GM19023 (cell line): ENCODE results near the gene ACTL8.

ENCODE experiments used
- ATAC-seq: cut with Tn5 transposase; IDR thresholded peaks from one replicate; pipeline ENCODE4 v1.9.1; 2021; ENCODE audit warnings: mild to moderate bottlenecking, moderate library complexity; ENCODE audit not compliant: unreplicated experiment

The ACTL8 gene

GRCh38 chr1:17799642-17800041 is 44.5 kb downstream of the ACTL8 start:
- no peak for ATAC-seq

- ATAC-seq = no peak
Measured at GRCh38 chr1:17802164-17802563, 47.0 kb downstream of the ACTL8 start.

- no peak for ATAC-seq
Measured at GRCh38 chr1:17802945-17803344, 47.8 kb downstream of the ACTL8 start.

- ATAC-seq = no peak
Measured at GRCh38 chr1:17805869-17806684, 50.9 kb downstream of the ACTL8 start.

GRCh38 chr1:17808816-17809215 is 53.7 kb downstream of the ACTL8 start:
- no peak for ATAC-seq

- ATAC-seq = no peak
Measured at GRCh38 chr1:17810668-17811067, 55.5 kb downstream of the ACTL8 start.

- ATAC-seq = no peak
Measured at GRCh38 chr1:17816511-17816910, 61.4 kb downstream of the ACTL8 start.

GRCh38 chr1:17819129-17819802 is 64.1 kb downstream of the ACTL8 start:
- no peak for ATAC-seq

- ATAC-seq = no peak
Measured at GRCh38 chr1:17820198-17820597, 65.1 kb downstream of the ACTL8 start.

- ATAC-seq = no peak
Measured at GRCh38 chr1:17822741-17823426, 67.8 kb downstream of the ACTL8 start.

- no peak for ATAC-seq
Measured at GRCh38 chr1:17825273-17826164, 70.4 kb downstream of the ACTL8 start.

GRCh38 chr1:17826165-17826488 is 71.0 kb downstream of the ACTL8 start:
- ATAC-seq = no peak

GRCh38 chr1:17828991-17829390 is 73.9 kb downstream of the ACTL8 start:
- no peak for ATAC-seq

- ATAC-seq = no peak
Measured at GRCh38 chr1:17829579-17829978, 74.4 kb downstream of the ACTL8 start.

GRCh38 chr1:17831597-17831996 is 76.5 kb downstream of the ACTL8 start:
- ATAC-seq = no peak

GRCh38 chr1:17833661-17834501 is 78.7 kb downstream of the ACTL8 start:
- ATAC-seq = no peak

- ATAC-seq = no peak
Measured at GRCh38 chr1:17834561-17835100, 79.5 kb downstream of the ACTL8 start.

- ATAC-seq = no peak
Measured at GRCh38 chr1:17837233-17838030, 82.3 kb downstream of the ACTL8 start.

GRCh38 chr1:17839641-17840196 is 84.6 kb downstream of the ACTL8 start:
- ATAC-seq = no peak
